GM18951 (cell line): ENCODE measurements around the gene TRAF3IP3.

Experiments
- POLR2A ChIP-seq: IDR thresholded peaks from 4 replicates; pipeline ENCODE4 v1.6.1; 2011; ENCODE audit warnings: mild to moderate bottlenecking; ENCODE audit not compliant: insufficient read length, insufficient read depth; ENCODE audit errors: extremely low read depth
- in situ Hi-C: fragments of 300-500 bp; cut with MboI; formaldehyde crosslinking; loops from one replicate; pipeline ENCODE4 v1.12.0; 2022; ENCODE audit warnings: low sequenced_read_pairs, mixed read lengths, inconsistent platforms; ENCODE audit not compliant: unreplicated experiment

Gene TRAF3IP3

GRCh38 chr1:209746451-209747165 lies 9.2 kb upstream of the TRAF3IP3 start:
- no peak for TF ChIP-seq POLR2A
- in situ Hi-C loops: no loop called here

GRCh38 chr1:209747580-209748262 lies 8.1 kb upstream of the TRAF3IP3 start:
- in situ Hi-C loops: no loop called here
- peak; percentile 23 for TF ChIP-seq POLR2A

- in situ Hi-C loops: no loop called here
- TF ChIP-seq POLR2A: no peak
Observed at GRCh38 chr1:209748620-209749019, 7.2 kb upstream of the TRAF3IP3 start.

GRCh38 chr1:209749205-209749604 lies 6.6 kb upstream of the TRAF3IP3 start:
- in situ Hi-C loops: no loop called here
- no peak for TF ChIP-seq POLR2A

- in situ Hi-C loops: no loop called here
- TF ChIP-seq POLR2A: no peak
Observed at GRCh38 chr1:209749670-209750323, 6.1 kb upstream of the TRAF3IP3 start.

GRCh38 chr1:209751627-209752231 lies 4.1 kb upstream of the TRAF3IP3 start:
- in situ Hi-C loops: no loop called here
- TF ChIP-seq POLR2A: no peak

- in situ Hi-C loops: no loop called here
- no peak for TF ChIP-seq POLR2A
Observed at GRCh38 chr1:209752890-209753289, 3.0 kb upstream of the TRAF3IP3 start.

- no peak for TF ChIP-seq POLR2A
- in situ Hi-C loops: no loop called here
Observed at GRCh38 chr1:209755256-209755655, 597 bp upstream of the TRAF3IP3 start.

- peak; percentile 50 for TF ChIP-seq POLR2A
- in situ Hi-C loops: no loop called here
Observed at GRCh38 chr1:209756615-209757445, 977 bp downstream of the TRAF3IP3 start.

- TF ChIP-seq POLR2A: no peak
- in situ Hi-C loops: no loop called here
Observed at GRCh38 chr1:209758400-209758799, 2.5 kb downstream of the TRAF3IP3 start.

GRCh38 chr1:209759829-209760359 lies 4.0 kb downstream of the TRAF3IP3 start:
- TF ChIP-seq POLR2A: no peak
- in situ Hi-C loops: no loop called here

GRCh38 chr1:209761011-209761635 lies 5.3 kb downstream of the TRAF3IP3 start:
- no peak for TF ChIP-seq POLR2A
- in situ Hi-C loops: no loop called here

GRCh38 chr1:209766051-209766450 lies 10.2 kb downstream of the TRAF3IP3 start:
- in situ Hi-C loops: no loop called here
- TF ChIP-seq POLR2A: no peak
